Body of pancreas (tissue), 4 donors: ENCODE data around the gene KCNJ18.
"Not testable (repeated sequence)": the region's sequence is repeated elsewhere in the genome, so short reads cannot be mapped to it uniquely, and the experiment has no call there.

ENCODE experiments used
- CTCF ChIP-seq, 7 experiments: fragments of 450-650 bp in 4 of 7; fragments of 200-600 bp in 3 of 7; sonication (generic) in 3 of 7; IDR thresholded peaks; one replicate each; pipeline ENCODE4 v1.5.1; 2016 to 2019; ENCODE audit warnings: antibody characterized with exemption in 7 of 7
- POLR2A ChIP-seq, 3 donors: fragments of 450-650 bp; IDR thresholded peaks; one replicate each; pipeline ENCODE4 v1.6.1; 2016; ENCODE audit warnings: antibody characterized with exemption in 3 of 3, mild to moderate bottlenecking in 2 of 3

GRCh38 chr17:21705746-21706145, 13.4 kb downstream of the KCNJ18 start:
- not testable (repeated sequence) for TF ChIP-seq CTCF, POLR2A (IDR thresholded peaks at IDR 0.05)
